DMS153 treated with DMSO at 0.1 percent for 48 hours (cell line): ENCODE measurements around the gene ZNF264.
"Not testable (repeated sequence)": the region's sequence is repeated elsewhere in the genome, so short reads cannot be mapped to it uniquely, and the experiment has no call there.

Source experiments
- DNase-seq: peaks from one replicate; lab custom pipeline; 2025; ENCODE audit not compliant: unreplicated experiment; lab: John Stamatoyannopoulos, UW

ZNF264 gene

GRCh38 chr19:57191141-57192076 lies at the start of gene ZNF264:
TSS of gene ZNF264 (plus strand) at chr19:57191500. CDS start at chr19:57191914, 414 bp downstream.
- peak; percentile 8 for DNase-seq

- DNase-seq: no peak
Observed at GRCh38 chr19:57141699-57142098, 49.6 kb upstream of the ZNF264 start.

- no peak for DNase-seq
Observed at GRCh38 chr19:57152921-57153320, 38.4 kb upstream of the ZNF264 start.

GRCh38 chr19:57161985-57162539 lies 29.2 kb upstream of the ZNF264 start:
- no peak for DNase-seq

GRCh38 chr19:57165846-57166245 lies 25.5 kb upstream of the ZNF264 start:
- DNase-seq: no peak

GRCh38 chr19:57167385-57167784 lies 23.9 kb upstream of the ZNF264 start, which contains the start of gene DUXA:
TSS of gene DUXA (minus strand) at chr19:57167485. CDS start at chr19:57167443, 42 bp downstream.
- no peak for DNase-seq

- no peak for DNase-seq
Observed at GRCh38 chr19:57171551-57172081, 19.7 kb upstream of the ZNF264 start.

- no peak for DNase-seq
Observed at GRCh38 chr19:57190301-57190700, 999 bp upstream of the ZNF264 start.

- DNase-seq: no peak
Observed at GRCh38 chr19:57192077-57192420, 749 bp downstream of the ZNF264 start.

- no peak for DNase-seq
Observed at GRCh38 chr19:57192993-57193392, 1.7 kb downstream of the ZNF264 start.

- DNase-seq: not testable (repeated sequence)
Observed at GRCh38 chr19:57197874-57198273, 6.6 kb downstream of the ZNF264 start.

- DNase-seq: no peak
Observed at GRCh38 chr19:57202160-57202559, 10.9 kb downstream of the ZNF264 start.

- no peak for DNase-seq
Observed at GRCh38 chr19:57210381-57210780, 19.1 kb downstream of the ZNF264 start.

- DNase-seq: no peak
Observed at GRCh38 chr19:57212109-57212508, 20.8 kb downstream of the ZNF264 start.

GRCh38 chr19:57227502-57227901 lies 36.2 kb downstream of the ZNF264 start:
- no peak for DNase-seq

GRCh38 chr19:57231686-57232085 lies 40.4 kb downstream of the ZNF264 start:
- DNase-seq: no peak

- DNase-seq: no peak
Observed at GRCh38 chr19:57233207-57233606, 41.9 kb downstream of the ZNF264 start.

GRCh38 chr19:57239982-57240310 lies 48.6 kb downstream of the ZNF264 start:
- no peak for DNase-seq

GRCh38 chr19:57240311-57241090 lies 49.2 kb downstream of the ZNF264 start, which contains the start of gene ZNF805:
TSS of gene ZNF805 (plus strand) at chr19:57240632. CDS start at chr19:57240892, 260 bp downstream.
- peak; percentile 74 for DNase-seq

GRCh38 chr19:57241176-57241575 lies 49.9 kb downstream of the ZNF264 start:
- DNase-seq: no peak

GRCh38 chr19:57242821-57243220 lies 51.5 kb downstream of the ZNF264 start:
- no peak for DNase-seq
